HepG2 (cell line): Measurements from ENCODE around the gene KIFC1. TPM values are rescaled to one million over a fixed set of nuclear protein-coding genes. Genes with fewer than 3 reads are reported as not detected.
"Not testable (repeated sequence)": the region's sequence is repeated elsewhere in the genome, so short reads cannot be mapped to it uniquely, and the experiment has no call there.

Experiments
- ATAC-seq: fragments of 200-7000 bp; cut with Tn5 transposase; 3 replicates; pipeline ENCODE4 v1.9.1; 2020; ENCODE audit warnings: mild to moderate bottlenecking, moderate library complexity
- BruUV-seq: library from RNA; stranded (reverse); fragments of 400-500 nt; replicated peaks from 2 replicates; lab custom pipeline; 2021; lab: Mats Ljungman, UMichigan
- CTCF ChIA-PET: fragments of 300-600 bp; formaldehyde crosslinking; extraction: SDS; loops from one replicate; lab custom pipeline; 2021; ENCODE audit warnings: low total read pairs, inconsistent platforms, low intra/inter-chr PET ratio; lab: Yijun Ruan, JAX
- POLR2A ChIA-PET: fragments of 350-600 bp; sonication (Branson Sonifier 250); formaldehyde crosslinking; loops from one replicate; lab custom pipeline; 2020; ENCODE audit warnings: antibody characterized with exemption, inconsistent platforms; lab: Yijun Ruan, JAX
- DNase-seq: peaks from one replicate; pipeline ENCODE4 v3.0.0-alpha.2; 2015; ENCODE audit warnings: low spot score
- FAIRE-seq: peaks from 3 replicates; lab custom pipeline; 2011; peaks lifted over from hg19 to GRCh38; lab: Jason Lieb, UNC
- H2AFZ ChIP-seq: one replicate; pipeline ENCODE4 v1.6.1; 2011; ENCODE audit warnings: low read length, inconsistent platforms
- H3K27ac ChIP-seq: fragments of 300-600 bp; 3 replicates; pipeline ENCODE4 v1.8.0; 2011; ENCODE audit warnings: mixed run types, mild to moderate bottlenecking, mixed read lengths, low read length, inconsistent platforms; ENCODE audit not compliant: insufficient read depth; ENCODE audit errors: extremely low read length
- H3K27me3 ChIP-seq, 2 experiments: fragments of 200-600 bp in 1 of 2; 2 replicates in 1 of 2; 3 replicates in 1 of 2; pipeline versions ENCODE4 v1.6.0 to v1.8.0; 2011; ENCODE audit warnings: low read length in 2 of 2, mild to moderate bottlenecking in 2 of 2, moderate library complexity in 2 of 2, inconsistent platforms in 1 of 2; ENCODE audit not compliant: insufficient read depth in 2 of 2, control insufficient read depth in 1 of 2
- H3K36me3 ChIP-seq, 2 experiments: fragments of 200-600 bp in 1 of 2; replicated peaks in 1 of 2; 2 replicates in 1 of 2; 3 replicates in 1 of 2; pipeline versions ENCODE4 v1.5.1 to v1.8.0; 2011; ENCODE audit warnings: low read length in 2 of 2, inconsistent platforms in 1 of 2; ENCODE audit not compliant: insufficient read depth in 2 of 2, control insufficient read depth in 1 of 2
- H3K4me1 ChIP-seq: 2 replicates; pipeline ENCODE4 v1.5.1; 2012; ENCODE audit warnings: low read length, inconsistent platforms; ENCODE audit not compliant: insufficient read depth
- H3K4me2 ChIP-seq: 2 replicates; pipeline ENCODE4 v1.6.0; 2011; ENCODE audit warnings: low read depth, low read length, inconsistent platforms
- H3K4me3 ChIP-seq, 3 experiments: fragments of 200-600 bp in 1 of 3; sonication (generic), shearing (Covaris generic) in 1 of 3; replicated peaks in 1 of 3; 2 replicates each; pipeline ENCODE4 v1.5.1; 2011 to 2016; ENCODE audit warnings: low read length in 3 of 3, inconsistent platforms in 2 of 3, low read depth in 2 of 3, mild to moderate bottlenecking in 2 of 3, control low read depth in 1 of 3, mixed read lengths in 1 of 3; ENCODE audit not compliant: insufficient read depth in 1 of 3
- H3K79me2 ChIP-seq: one replicate; pipeline ENCODE4 v1.6.1; 2011; ENCODE audit warnings: low read length, inconsistent platforms; ENCODE audit not compliant: insufficient read depth
- H3K9ac ChIP-seq: 2 replicates; pipeline ENCODE4 v1.6.0; 2011; ENCODE audit warnings: mild to moderate bottlenecking, low read depth, low read length, inconsistent platforms; ENCODE audit not compliant: insufficient read depth
- H3K9me3 ChIP-seq: 2 replicates; pipeline ENCODE4 v1.5.1; 2012; ENCODE audit warnings: mild to moderate bottlenecking, low read length
- H4K20me1 ChIP-seq: 2 replicates; pipeline ENCODE4 v1.6.0; 2011; ENCODE audit warnings: inconsistent platforms, mild to moderate bottlenecking, low read length, moderate library complexity; ENCODE audit not compliant: insufficient read depth
- ARID5B ChIP-seq: IDR thresholded peaks from 2 replicates; pipeline ENCODE4 v1.4.0; 2020; ENCODE audit warnings: mild to moderate bottlenecking, missing genetic modification reagents
- ZBTB40 ChIP-seq, 2 experiments: fragments of 450-650 bp in 1 of 2; sonication (generic) in 1 of 2; formaldehyde crosslinking in 1 of 2; IDR thresholded peaks; 2 replicates each; pipeline versions ENCODE4 v1.6.1 to v1.8.0; 2016 to 2022; ENCODE audit warnings: antibody characterized with exemption in 1 of 2, mild to moderate bottlenecking in 1 of 2, missing genetic modification reagents in 1 of 2
- ZNF652 ChIP-seq: IDR thresholded peaks from 2 replicates; pipeline ENCODE4 v1.6.1; 2016; ENCODE audit warnings: low read depth, borderline replicate concordance
- WGBS: methylation state at CpG from one replicate; pipeline ENCODE4 v1.1.6; 2017; ENCODE audit warnings: low lambda C conversion rate; 5-methylcytosine and 5-hydroxymethylcytosine counted together
- in situ Hi-C: cut with HindIII; loops from 2 replicates; pipeline ENCODE4 v1.10.0; 2017; ENCODE audit warnings: low pct_unique_long_range_greater_than_20kb; ENCODE audit not compliant: extremely low pct_ligation_motif_present
- intact Hi-C: fragments of 100-400 bp; cut with micrococcal nuclease; formaldehyde crosslinking; loops from one replicate; pipeline ENCODE4 v1.10.0; 2022; ENCODE audit not compliant: unreplicated experiment
- polyA plus RNA-seq, 8 experiments: library from polyadenylated mRNA; depleted of rRNA in 3 of 8; stranded (reverse) in 7 of 8; unstranded in 1 of 8; fragments of >200 nt; fragmentation: Illumina TruSeq in 4 of 8; extraction: Trizol in 4 of 8; gene quantifications; 2 replicates each; pipeline versions ENCODE4 v1.2.1 to v1.2.3, GENCODE V29; 2011 to 2016; ENCODE audit warnings: low read depth in 4 of 8, missing spikeins in 1 of 8, mixed read lengths in 1 of 8; ENCODE audit not compliant: insufficient read depth in 1 of 8
- total RNA-seq, 5 experiments: library from RNA; depleted of rRNA; stranded (reverse); fragments of >200 nt; fragmentation: Illumina TruSeq; extraction: Trizol; gene quantifications; 2 replicates each; pipeline ENCODE4 v1.2.3, GENCODE V29; 2016; ENCODE audit warnings: low read depth in 1 of 5

The KIFC1 gene
- total and polyA plus RNA-seq, 2 of the 13 experiments (the other 11 are each of a cell fraction or from before 2014, with no cell fraction given), result 25.0 to 45.5 TPM

GRCh38 chr6:33357160-33357871, 34.3 kb upstream of the KIFC1 start:
- BruUV-seq, in situ Hi-C loops, H2AFZ ChIP-seq: not testable (repeated sequence)

More at GRCh38 chr6:33357160-33357871, 34.3 kb upstream of the KIFC1 start:
- intact Hi-C loops; CTCF ChIA-PET; H3K4me3 ChIP-seq; ATAC-seq; TF ChIP-seq ZBTB40 (CRISPR knock-in tag; IDR thresholded peaks at IDR 0.05): not testable (repeated sequence)
- H3K4me1 ChIP-seq, result peaks cover 15% of the 10 kb centered on the region
- TF ChIP-seq ZNF652 (CRISPR knock-in tag), result peak; percentile 79
- TF ChIP-seq ZBTB40 (IDR thresholded peaks at IDR 0.05), result 0 out of 2 replicates have a peak, but pooled peaks have one; percentile 34
- TF ChIP-seq ARID5B (CRISPR knock-in tag), result peak; percentile 41; the same call in 1 of the 2 replicates
- TF ChIP-seq, all 625 proteins: peak for 3; not testable (repeated sequence) for 622
- 43% methylated on average over 13 of the region's 13 CpGs for whole genome bisulfite sequencing
- POLR2A ChIA-PET, result interaction anchor here (0.6 to 0.7 kb wide), 2 partner anchors 25 to 165 kb away, joined by 3 read pairs; no protein-coding TSS in a partner anchor
- not testable (repeated sequence) for H3K27me3 ChIP-seq, H3K4me2 ChIP-seq, H3K9ac ChIP-seq, H4K20me1 ChIP-seq, H3K79me2 ChIP-seq, H3K27ac ChIP-seq, FAIRE-seq, H3K9me3 ChIP-seq, DNase-seq, H3K36me3 ChIP-seq
